ENCODE measurements around the gene PCNX2.

The PCNX2 gene

DNA sequence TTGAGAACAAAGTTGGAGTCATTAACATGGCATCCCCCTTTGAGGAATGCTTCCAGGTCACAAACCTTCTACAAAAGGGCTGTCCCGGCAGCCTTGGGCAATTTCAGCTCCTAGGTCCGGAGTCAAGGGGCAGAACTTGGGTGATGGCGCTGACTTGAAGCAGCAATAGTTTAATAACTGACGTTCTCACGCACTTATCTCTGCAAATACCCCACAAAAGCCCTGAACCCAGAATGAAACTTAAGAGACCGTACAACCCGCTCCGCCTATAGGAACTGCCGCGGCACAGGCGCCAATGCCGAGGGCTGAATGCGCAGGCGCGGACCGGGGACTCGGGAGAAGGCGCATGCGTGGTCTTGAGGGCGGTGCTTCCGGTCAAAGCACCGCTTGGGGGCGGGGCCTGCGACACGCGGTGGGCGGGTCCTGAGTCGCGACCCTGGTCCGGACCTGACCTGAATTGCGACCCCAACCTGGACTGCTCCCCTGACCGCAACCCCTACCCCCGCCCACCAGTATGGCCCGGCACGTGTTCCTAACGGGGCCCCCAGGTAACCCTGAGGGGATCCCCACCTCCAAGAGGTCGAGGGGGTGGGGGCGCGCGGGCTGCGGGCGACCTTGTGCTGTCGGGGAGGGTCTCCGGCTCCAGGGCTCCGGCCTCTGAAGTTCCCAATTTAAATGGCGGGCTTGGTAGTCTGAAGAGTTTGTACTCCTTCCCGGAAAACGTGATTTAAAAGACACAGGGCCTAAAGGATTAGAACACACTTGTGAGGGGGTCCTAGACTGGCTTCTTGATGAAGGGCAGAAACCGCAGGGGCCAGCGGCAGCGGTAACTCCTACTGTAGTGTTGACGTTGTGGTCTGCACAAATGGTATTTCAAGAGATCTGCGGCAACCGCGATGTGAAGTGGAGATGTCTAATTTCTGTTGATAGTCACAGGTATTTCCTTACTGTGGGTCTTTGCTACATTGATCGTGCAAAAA, 345.0 kb downstream of the PCNX2 start, which contains the start of gene NTPCR:
NTPCR (plus strand) TSS at position 415 of the 980 bp plus-strand sequence; CDS start at position 515, 100 bp downstream.
- DNase-seq = peak; percentile 93 to 95

DNA sequence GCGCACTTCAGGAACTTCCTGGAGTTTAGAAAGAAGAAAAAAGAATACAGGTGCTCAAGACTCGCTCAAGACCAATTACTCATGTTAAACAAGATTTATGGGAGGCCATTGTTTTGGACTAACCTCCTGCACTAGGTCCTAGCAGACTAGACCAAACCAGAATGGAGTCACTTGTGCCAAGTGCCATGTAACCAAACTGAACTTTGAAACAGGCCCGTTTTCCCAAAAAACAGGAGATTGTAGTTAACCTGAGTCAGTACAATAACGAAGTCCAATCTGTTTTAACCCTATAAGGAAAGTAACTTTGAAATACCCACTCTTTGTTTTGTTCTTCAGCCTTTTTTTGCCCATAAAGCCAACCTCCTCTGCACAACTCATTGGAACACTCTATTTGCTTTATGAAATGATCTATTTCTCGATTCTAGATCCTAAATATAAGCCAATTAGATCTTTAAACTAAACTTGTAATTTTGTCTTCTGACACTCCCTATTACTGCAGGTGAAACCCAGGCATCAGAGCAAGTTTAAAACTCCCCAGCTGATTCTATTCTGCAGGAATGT, 345.8 kb downstream of the PCNX2 start:
- DNase-seq = no peak

DNA sequence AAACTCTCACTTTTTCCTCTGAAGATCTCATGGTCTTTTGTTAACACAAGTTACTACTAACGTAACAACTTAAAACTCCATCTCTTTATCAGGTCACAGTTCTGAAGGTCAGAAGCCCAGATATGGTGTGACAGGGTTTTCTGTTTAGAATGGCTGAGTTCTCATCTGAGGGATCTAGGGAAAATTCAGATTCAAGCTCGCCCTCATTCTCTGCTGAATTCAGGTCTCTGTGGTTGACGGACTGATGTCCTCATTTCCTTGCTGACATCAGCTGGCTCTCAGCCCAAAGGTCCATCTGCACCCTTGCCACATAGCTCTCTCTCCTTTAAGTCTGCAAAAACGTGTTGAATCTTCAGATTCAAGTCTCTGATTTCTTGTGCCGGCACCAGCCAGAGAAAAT, 351.2 kb downstream of the PCNX2 start:
- no peak for DNase-seq

- DNase-seq = peak in 1 of 2 donors; percentile 13
Measured at GRCh38 chr1:232943679-232944252, 351.8 kb downstream of the PCNX2 start.

DNA sequence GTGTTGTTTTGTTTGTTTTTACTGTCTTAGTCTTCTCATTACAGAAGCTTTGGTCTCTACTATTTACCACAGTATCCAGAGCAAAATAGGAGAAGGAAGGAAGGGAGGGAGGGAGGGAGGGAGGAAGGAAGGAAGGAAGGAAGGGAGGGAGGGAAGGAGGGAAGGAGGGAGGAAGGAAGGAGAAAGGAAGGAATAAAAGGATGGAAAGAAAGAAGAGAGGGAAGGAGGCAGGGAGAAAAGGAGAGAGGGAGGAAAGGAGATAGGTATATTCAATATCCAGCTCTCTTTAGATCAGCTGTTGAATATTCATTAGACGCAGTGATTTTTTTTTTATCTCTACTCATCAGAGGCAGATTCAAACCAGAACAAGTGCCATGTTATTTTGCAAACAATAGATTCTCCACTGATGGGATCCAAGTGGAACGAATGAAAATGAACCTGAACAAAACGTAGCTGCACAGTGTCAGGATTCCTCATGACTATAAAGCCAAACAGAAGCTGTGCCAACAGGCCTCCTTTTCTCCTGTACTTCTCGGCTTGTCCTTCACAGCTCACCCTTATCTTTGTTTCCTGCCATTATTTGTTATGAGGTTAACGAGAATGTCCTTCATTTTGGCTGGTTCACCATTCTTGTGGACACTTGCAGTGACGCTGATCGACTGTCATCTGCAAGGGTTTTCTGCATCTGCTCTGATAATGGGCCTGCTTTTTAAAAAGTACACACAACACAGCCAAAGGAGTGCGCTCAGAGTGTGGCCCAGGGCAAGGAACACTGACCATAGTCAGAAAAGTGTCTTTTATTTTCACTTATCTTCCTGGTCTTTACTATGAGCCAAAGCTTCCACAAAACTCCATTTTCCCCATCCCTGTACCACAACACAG, 352.9 kb downstream of the PCNX2 start:
- no peak for DNase-seq

- DNase-seq = no peak
Measured at GRCh38 chr1:232940262-232940661, 355.3 kb downstream of the PCNX2 start.

DNA sequence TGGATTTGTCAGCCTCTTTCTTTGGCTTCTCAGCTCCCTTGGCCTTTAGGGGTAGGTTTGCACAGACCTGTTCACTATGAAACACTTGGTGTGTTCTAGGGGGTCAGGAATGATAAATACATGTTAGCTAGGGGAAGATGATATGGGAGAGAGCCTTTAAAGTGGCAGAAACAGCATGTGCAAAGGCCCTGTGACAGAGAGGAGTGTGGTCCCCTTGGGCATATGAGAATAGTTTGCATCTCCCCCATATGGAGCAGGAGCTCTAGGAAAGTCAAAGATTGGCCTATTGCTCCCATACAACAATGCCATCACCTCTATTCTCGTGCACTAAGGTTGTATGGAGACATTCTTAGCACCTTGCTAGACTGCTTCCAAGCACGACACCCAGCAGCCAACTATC, 355.8 kb downstream of the PCNX2 start:
- DNase-seq = no peak

GRCh38 chr1:232938926-232939325, 356.6 kb downstream of the PCNX2 start:
- no peak for DNase-seq

DNA sequence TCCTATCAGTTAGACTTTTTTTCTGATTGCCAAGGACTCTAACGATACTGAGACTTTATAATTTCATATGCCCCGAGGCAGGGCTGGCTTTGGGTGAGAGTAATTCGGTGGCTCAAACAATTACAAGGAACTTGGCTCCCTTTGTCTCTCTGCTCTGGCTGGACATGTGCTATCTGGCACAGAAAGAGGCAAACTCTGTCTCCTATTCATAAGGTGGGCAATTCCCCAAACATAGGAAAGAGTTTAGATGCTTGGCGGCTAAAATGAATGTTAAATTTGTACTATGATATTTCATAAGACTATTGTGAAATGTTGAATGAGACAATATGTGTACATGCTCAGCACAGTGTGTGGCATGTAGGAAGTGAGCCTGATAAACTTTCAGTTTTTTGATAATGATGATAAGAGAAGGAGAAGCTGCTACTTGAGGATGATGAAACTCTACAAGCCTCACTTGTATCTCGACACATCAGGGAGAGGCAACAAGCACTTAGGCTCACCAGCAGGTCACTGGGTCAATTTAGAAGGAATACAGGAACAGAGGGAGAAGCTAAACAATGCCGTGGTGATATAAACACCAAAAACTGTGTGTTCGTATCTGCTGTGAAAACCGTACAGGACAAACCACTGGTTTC, 357.7 kb downstream of the PCNX2 start:
- DNase-seq = no peak

- no peak for DNase-seq
Measured at GRCh38 chr1:232936941-232937340, 358.6 kb downstream of the PCNX2 start.

All from CD4-positive, alpha-beta T cell treated with Interferon alpha-2 for 1 hour (primary cell).